ENCODE measurements around the gene NR1H4.
"Not testable (repeated sequence)": the region's sequence is repeated elsewhere in the genome, so short reads cannot be mapped to it uniquely, and the experiment has no call there.

The NR1H4 gene

GRCh38 chr12:100473716-100474150, at the start of gene NR1H4:
NR1H4 (plus strand) TSS chr12:100473866; CDS start chr12:100493324, 19,458 bp downstream.
- no peak within 1 kb of the TSS for H3K4me3 ChIP-seq (ENCODE audit: control insufficient read depth, low read depth, low read length)

GRCh38 chr12:100426145-100426544, 47.5 kb upstream of the NR1H4 start:
- TF ChIP-seq CTCF (IDR thresholded peaks at IDR 0.05; ENCODE audit: control insufficient read depth, insufficient read depth, low read depth, low read length, missing control alignments) = no peak
- H3K4me3 ChIP-seq (ENCODE audit: control insufficient read depth, low read depth, low read length) = no peak overlapping the region
- no peak for DNase-seq (ENCODE audit: low read depth)

More at GRCh38 chr12:100473716-100474150, at the start of gene NR1H4:
- TF ChIP-seq CTCF (IDR thresholded peaks at IDR 0.05; ENCODE audit: control insufficient read depth, insufficient read depth, low read depth, low read length, missing control alignments) = no peak
- peak; percentile 2 for DNase-seq (ENCODE audit: low read depth)

- peak; percentile 16 for DNase-seq (ENCODE audit: low read depth)
- no peak for TF ChIP-seq CTCF (IDR thresholded peaks at IDR 0.05; ENCODE audit: control insufficient read depth, insufficient read depth, low read depth, low read length, missing control alignments)
- H3K4me3 ChIP-seq (ENCODE audit: control insufficient read depth, low read depth, low read length) = no peak overlapping the region
Measured at GRCh38 chr12:100427078-100427477, 46.6 kb upstream of the NR1H4 start.

GRCh38 chr12:100430251-100430650, 43.4 kb upstream of the NR1H4 start:
- not testable (repeated sequence) for DNase-seq (ENCODE audit: low read depth); H3K4me3 ChIP-seq (ENCODE audit: control insufficient read depth, low read depth, low read length)

GRCh38 chr12:100433701-100434100, 40.0 kb upstream of the NR1H4 start:
- no peak overlapping the region for H3K4me3 ChIP-seq (ENCODE audit: control insufficient read depth, low read depth, low read length)
- DNase-seq (ENCODE audit: low read depth) = no peak
- TF ChIP-seq CTCF (IDR thresholded peaks at IDR 0.05; ENCODE audit: control insufficient read depth, insufficient read depth, low read depth, low read length, missing control alignments) = no peak

GRCh38 chr12:100434177-100434576, 39.5 kb upstream of the NR1H4 start:
- TF ChIP-seq CTCF (IDR thresholded peaks at IDR 0.05; ENCODE audit: control insufficient read depth, insufficient read depth, low read depth, low read length, missing control alignments) = no peak
- no peak overlapping the region for H3K4me3 ChIP-seq (ENCODE audit: control insufficient read depth, low read depth, low read length)
- no peak for DNase-seq (ENCODE audit: low read depth)

- H3K4me3 ChIP-seq (ENCODE audit: control insufficient read depth, low read depth, low read length) = no peak overlapping the region
- TF ChIP-seq CTCF (IDR thresholded peaks at IDR 0.05; ENCODE audit: control insufficient read depth, insufficient read depth, low read depth, low read length, missing control alignments) = no peak
- DNase-seq (ENCODE audit: low read depth) = no peak
Measured at GRCh38 chr12:100435957-100436356, 37.7 kb upstream of the NR1H4 start.

Data from AG09309 (cell line).